HUES6 (cell line): ENCODE data around the gene CNR1.

Source experiments
- H3K27ac ChIP-seq: 2 replicates; pipeline ENCODE4 v1.7.0; 2013; ENCODE audit warnings: low read depth, mild to moderate bottlenecking, low read length, inconsistent platforms
- H3K27me3 ChIP-seq: 2 replicates; pipeline ENCODE4 v1.6.1; 2013; ENCODE audit warnings: low read length; ENCODE audit not compliant: control insufficient read depth, insufficient read depth
- H3K36me3 ChIP-seq: 2 replicates; pipeline ENCODE4 v1.6.1; 2013; ENCODE audit warnings: low read length; ENCODE audit not compliant: control insufficient read depth, insufficient read depth
- H3K4me1 ChIP-seq: 2 replicates; pipeline ENCODE4 v1.6.1; 2013; ENCODE audit warnings: low read length; ENCODE audit not compliant: control insufficient read depth, insufficient read depth
- H3K4me3 ChIP-seq: 2 replicates; pipeline ENCODE4 v1.5.1; 2013; ENCODE audit warnings: low read depth, low read length
- H3K9ac ChIP-seq: one replicate; pipeline ENCODE4 v1.6.1; 2013; ENCODE audit warnings: mild to moderate bottlenecking, low read length
- H3K9me3 ChIP-seq: 2 replicates; pipeline ENCODE4 v1.6.1; 2013; ENCODE audit warnings: low read depth, low read length; ENCODE audit not compliant: control insufficient read depth, insufficient read depth

The CNR1 gene

DNA sequence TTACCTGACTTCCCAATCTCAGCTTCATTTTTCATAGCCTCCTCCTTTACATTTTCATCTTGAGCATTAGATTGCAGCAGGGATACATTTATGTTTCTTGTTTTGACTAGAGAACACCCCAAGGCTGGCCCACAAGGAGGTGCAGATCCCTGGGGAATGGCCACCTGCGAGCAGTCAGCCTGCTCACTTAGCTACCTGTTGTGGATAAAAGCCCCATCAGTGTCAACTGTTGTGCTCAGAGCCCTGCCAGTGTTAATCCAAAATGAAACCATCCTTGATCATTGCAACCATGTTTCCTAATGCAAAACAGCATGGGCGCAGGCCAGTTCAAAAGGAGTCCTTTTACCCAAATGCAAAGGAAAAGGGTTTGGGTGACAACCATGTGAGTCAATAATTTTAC lies 50.8 kb downstream of the CNR1 start:
- H3K9me3 ChIP-seq: no peaks in the 10 kb centered on the region
- no peak overlapping the region for H3K9ac ChIP-seq
- no peaks in the 10 kb centered on the region for H3K36me3 ChIP-seq
- no peaks in the 10 kb centered on the region for H3K27me3 ChIP-seq
- no peak overlapping the region for H3K27ac ChIP-seq
- peaks cover 2% of the 10 kb centered on the region; the same call in 1 of the 2 replicates for H3K4me1 ChIP-seq
- no peak overlapping the region for H3K4me3 ChIP-seq

GRCh38 chr6:88114838-88115237 lies 51.3 kb downstream of the CNR1 start:
- H3K36me3 ChIP-seq: no peaks in the 10 kb centered on the region
- no peak overlapping the region for H3K9ac ChIP-seq
- H3K27me3 ChIP-seq: no peaks in the 10 kb centered on the region
- no peak overlapping the region for H3K27ac ChIP-seq
- H3K4me3 ChIP-seq: no peak overlapping the region
- H3K9me3 ChIP-seq: no peaks in the 10 kb centered on the region
- H3K4me1 ChIP-seq: peaks cover 2% of the 10 kb centered on the region; the same call in 1 of the 2 replicates

GRCh38 chr6:88111991-88112390 lies 54.2 kb downstream of the CNR1 start:
- peaks cover 2% of the 10 kb centered on the region; the same call in 1 of the 2 replicates for H3K4me1 ChIP-seq
- no peak overlapping the region for H3K9ac ChIP-seq
- no peaks in the 10 kb centered on the region for H3K9me3 ChIP-seq
- H3K4me3 ChIP-seq: no peak overlapping the region
- no peak overlapping the region for H3K27ac ChIP-seq
- H3K27me3 ChIP-seq: no peaks in the 10 kb centered on the region
- H3K36me3 ChIP-seq: no peaks in the 10 kb centered on the region

DNA sequence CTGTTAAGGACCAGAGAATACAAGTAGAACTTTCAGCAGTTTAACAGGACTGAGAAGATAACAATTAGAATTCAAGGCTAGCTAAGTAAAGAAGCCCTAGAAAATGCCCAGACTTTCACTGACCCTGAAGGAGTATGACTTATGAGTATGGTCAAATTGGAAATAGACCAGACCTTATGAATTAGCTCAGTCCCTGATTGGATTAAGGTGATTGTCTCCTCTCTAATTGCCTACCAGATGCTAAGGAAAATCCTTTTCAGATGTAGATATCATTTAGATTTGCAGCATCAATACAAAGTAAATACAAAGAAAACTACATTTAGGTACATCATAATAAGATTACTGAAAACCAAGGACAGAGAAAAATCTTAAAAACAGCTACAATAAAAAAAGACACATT lies 58.9 kb downstream of the CNR1 start:
- no peak overlapping the region for H3K4me3 ChIP-seq
- no peaks in the 10 kb centered on the region for H3K9me3 ChIP-seq
- H3K4me1 ChIP-seq: no peaks in the 10 kb centered on the region
- H3K27ac ChIP-seq: no peak overlapping the region
- no peaks in the 10 kb centered on the region for H3K36me3 ChIP-seq
- H3K27me3 ChIP-seq: no peaks in the 10 kb centered on the region
- H3K9ac ChIP-seq: no peak overlapping the region

GRCh38 chr6:88105741-88106340 lies 60.3 kb downstream of the CNR1 start:
- H3K4me1 ChIP-seq: no peaks in the 10 kb centered on the region
- H3K36me3 ChIP-seq: no peaks in the 10 kb centered on the region
- no peak overlapping the region for H3K9ac ChIP-seq
- no peak overlapping the region for H3K27ac ChIP-seq
- no peaks in the 10 kb centered on the region for H3K27me3 ChIP-seq
- H3K4me3 ChIP-seq: no peak overlapping the region
- no peaks in the 10 kb centered on the region for H3K9me3 ChIP-seq
